ENCODE measurements around the gene OXSM.
A peak's percentile ranks its signal among the peaks of the same experiment; 100 is the strongest.

Gene OXSM

DNA sequence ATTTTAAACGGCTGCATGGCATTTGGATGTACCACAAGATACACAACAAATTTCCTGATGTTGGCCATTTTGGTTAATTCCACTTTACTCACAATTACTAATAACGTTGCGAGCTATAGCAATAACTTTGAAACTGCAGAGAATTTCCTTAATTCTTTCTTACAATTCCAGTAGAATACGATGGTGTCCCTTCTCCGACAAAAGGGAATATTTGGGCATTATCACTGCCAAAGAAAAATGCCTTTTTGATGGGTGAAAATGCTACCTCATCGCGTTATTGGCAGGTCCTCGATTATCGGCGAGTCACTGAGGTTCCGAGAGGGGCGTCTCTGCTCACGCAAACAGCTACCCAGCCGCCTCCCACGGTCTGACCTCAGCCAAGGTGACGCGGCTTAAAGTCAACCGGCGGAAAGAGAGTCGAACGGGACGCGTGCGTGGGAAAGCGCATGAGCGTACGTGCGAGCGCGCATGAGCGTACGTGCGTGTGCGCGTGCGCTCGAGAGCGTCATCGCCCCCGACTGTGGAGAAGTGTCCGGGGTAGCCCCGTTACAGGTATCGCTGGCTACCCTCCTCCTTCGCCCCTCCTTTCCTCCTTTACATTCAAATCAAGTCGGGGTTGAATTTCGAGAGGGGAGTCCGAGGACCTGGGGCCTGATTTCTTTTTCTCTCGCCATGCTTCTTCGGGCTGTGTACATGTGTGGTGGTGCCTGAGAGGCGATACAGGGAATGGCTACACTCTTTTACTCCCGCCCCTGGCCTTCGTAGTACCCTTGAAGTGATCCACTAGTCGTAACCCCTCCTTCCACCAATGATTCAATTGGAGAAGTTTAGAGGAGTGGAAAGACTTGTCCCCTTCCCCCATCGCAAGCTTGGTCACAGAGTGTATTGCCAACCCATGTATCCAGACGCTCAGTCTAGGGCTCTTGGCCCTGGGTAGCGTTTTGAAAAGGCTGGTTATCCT is at the start of gene OXSM:
OXSM (plus strand) TSS at position 495 of the 961 bp plus-strand sequence. CDS start 931 bp downstream, outside the sequence.
- DNase-seq (ENCODE audit: low spot score), result peak; percentile 90

DNA sequence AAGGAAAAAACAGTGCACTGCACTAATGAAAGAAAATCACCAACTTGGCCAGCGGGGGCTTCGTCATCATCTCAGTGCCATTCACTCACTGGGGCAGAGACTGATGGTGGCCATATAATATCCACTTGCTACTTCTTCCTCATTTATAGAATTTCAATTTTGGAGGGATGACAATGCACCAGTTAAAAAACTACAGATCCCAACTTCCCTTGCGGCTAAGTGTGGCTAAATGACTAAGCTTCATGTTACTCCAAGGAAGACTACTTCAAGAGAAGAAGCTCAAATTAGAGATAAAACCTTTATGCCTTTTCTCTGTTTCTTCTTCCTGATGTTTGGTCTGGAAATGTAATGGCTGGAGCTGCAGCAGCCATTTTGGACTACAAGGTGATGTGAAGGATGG is 45.4 kb upstream of the OXSM start:
- DNase-seq (ENCODE audit: low spot score), result no peak

DNA sequence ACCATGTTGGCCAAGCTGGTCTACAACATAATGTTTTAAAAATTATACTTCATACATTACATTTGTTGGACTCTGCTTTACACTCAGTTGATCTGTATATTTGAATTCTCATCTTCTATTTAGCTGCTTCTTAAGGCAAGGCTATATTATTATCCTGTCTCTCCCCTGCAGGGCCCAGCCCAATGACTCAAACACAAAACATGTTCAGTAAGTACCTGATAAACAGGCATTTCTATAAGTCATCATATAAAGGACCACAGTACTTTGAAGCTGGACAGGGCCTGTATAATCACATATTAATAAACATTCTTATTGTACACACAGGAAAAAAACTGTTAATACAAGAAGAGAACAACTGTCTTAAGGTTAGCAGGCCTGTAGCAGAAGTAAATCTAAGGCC is 42.9 kb upstream of the OXSM start:
- DNase-seq (ENCODE audit: low spot score), result no peak

DNA sequence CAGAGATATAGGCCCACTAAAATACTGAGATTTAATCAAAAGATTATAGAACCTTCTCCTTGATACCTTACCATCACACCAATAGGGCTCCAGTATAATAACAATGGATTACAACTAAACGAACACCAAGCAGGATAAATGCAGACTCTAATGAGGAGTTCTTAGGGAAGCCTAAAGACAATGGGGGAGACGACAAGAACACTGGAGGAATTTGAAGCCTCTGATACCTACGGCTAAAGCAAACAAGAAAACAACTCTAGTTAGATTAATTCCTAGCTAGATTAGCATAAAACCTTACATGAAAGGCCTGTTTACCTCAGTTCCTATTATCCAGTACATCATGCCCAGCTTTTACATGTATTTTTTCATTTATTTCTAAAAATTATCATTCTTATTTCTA is 41.7 kb upstream of the OXSM start:
- no peak for DNase-seq (ENCODE audit: low spot score)

DNA sequence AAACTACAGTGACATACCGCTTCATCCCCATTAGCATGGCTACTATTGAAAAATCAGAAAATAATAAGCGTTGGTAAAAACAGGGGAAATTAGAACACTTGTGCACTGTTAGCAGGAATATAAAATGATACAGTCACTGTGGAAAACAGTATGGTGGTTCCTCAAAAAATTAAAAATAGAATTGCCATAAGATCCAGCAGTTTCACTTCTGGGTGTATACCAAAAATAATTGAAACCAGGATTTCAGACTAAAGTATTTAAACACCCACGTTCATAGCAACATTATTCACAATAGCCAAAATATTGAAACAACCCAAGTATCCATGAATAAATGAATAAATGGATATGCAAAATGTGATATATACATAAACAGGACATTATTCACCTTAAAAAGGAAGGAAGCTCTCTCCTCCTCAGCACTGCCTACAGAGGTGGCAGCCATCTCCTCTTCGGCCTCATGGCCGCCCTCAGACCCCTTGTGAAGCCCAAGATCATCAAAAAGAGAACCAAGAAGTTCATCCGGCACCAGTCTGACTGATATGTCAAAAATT is 40.8 kb upstream of the OXSM start:
- DNase-seq (ENCODE audit: low spot score), result no peak

DNA sequence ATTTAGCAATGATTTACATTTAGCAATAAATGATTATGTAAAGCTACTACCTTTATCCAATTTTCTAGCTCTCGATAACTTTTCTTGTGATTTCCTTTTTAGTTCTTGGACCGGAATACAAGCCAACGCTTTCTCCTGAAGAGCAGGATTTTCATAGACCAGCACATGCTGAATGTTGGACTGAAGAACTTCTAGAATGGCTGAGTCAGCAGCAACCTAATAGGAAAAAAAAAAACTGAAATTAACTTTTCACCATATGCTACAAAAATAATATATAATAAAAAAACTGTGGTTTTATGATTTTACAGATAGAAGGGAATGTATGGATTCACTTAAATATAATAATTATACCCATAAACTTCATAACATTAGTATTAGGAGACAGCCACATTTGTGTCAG is 38.8 kb upstream of the OXSM start:
- DNase-seq (ENCODE audit: low spot score), result no peak

DNA sequence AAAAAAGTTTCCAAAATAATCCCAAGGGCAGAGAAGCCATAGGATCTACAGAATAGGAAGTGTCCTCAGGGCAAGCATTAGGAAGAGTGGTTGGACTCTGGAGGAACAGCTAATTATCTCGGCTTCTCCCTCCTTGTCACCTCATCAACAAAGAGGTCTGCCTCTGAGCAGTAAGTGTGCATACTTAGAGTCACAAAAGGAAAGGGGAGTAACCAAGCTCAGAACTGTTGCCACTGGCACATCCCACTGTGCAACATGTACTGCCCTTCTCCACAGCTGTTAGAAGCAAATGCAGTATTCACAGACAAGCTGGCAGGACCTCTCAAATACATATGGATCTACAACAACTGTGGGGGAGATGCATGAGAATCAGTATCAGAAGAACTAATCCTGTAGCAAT is 38.2 kb upstream of the OXSM start:
- no peak for DNase-seq (ENCODE audit: low spot score)

DNA sequence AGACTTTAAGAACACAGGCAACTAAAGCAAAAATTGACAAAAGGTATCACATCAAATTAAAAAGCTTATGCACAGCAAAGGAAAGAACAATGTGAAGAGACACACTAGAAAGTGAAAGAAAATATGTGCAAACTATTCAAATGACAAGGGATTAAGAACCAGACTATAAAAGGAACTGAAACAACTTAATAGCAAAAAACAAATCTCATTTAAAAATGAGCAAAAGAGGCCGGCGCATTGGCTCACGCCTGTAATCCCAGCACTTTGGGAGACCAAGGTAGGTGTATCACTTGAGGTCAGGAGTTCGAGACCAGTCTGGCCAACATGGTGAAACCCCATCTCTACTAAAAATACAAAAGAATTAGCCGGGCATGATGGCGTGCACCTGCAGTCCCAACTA is 21.0 kb upstream of the OXSM start:
- DNase-seq (ENCODE audit: low spot score), result no peak

DNA sequence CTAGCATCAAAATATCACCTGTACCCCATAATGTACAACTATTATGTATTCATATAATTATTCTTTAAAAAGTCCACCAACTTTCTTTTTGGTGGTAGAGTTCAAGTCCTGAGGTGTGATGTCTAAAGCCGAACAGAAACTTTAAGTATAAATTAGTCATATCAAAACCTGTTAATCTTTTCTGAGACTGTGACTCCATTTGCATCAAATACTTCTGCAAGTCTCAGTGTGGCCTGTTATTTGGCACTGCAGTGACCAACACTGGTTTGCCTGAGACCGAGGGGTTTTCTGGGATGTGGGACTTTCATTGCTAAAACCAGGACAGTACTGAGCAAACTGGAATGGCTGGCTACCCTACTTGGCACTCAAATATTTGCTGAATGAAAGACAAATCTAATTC is 14.0 kb upstream of the OXSM start:
- DNase-seq (ENCODE audit: low spot score), result no peak

DNA sequence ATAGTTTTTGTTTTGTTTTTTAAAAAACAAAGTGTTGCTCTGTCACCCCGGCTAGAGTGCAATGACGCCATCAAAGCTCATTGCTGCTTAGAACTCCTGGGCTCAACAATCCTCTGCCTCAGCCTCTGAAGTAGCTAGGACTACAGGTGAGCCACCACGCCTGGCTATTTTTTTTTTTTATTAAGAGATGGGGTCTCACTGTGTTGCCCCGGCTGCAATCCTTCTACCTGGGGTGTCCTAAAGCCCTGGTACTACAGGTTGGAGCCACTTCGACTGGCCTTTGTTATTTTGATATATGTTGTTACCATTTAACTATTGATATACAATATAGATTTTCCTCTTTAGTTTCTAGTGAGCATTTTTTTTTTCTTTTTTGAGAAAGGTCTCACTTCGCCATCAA is 9.3 kb upstream of the OXSM start:
- no peak for DNase-seq (ENCODE audit: low spot score)

DNA sequence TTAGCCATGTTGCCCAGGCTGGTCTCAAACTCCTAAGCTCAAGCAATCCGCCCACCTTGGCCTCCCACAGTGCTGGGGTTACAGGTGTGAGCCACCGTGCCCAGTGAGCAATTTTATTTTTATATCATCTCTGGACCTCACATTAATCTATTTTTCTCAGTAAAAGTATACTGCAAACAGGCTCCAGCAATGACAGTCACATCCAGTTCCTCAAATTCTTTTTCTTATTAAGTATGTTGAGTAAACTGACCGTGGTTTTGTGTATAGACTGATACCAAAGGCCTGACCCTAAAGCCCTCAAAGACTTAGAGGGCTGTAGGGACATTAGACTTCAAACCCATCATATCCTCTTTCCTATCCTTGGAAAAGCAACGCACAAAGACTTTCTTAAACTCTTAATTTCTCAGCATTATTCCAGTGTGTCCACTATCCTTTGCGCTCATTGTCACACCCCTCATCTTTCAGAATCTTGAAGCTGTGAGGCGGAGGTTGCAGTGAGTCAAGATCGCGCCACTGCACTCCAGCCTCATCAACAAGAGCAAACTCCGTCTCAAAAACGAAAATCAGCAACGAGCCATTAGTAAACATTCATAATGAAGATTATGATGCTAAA is 8.6 kb upstream of the OXSM start:
- DNase-seq (ENCODE audit: low spot score), result no peak

DNA sequence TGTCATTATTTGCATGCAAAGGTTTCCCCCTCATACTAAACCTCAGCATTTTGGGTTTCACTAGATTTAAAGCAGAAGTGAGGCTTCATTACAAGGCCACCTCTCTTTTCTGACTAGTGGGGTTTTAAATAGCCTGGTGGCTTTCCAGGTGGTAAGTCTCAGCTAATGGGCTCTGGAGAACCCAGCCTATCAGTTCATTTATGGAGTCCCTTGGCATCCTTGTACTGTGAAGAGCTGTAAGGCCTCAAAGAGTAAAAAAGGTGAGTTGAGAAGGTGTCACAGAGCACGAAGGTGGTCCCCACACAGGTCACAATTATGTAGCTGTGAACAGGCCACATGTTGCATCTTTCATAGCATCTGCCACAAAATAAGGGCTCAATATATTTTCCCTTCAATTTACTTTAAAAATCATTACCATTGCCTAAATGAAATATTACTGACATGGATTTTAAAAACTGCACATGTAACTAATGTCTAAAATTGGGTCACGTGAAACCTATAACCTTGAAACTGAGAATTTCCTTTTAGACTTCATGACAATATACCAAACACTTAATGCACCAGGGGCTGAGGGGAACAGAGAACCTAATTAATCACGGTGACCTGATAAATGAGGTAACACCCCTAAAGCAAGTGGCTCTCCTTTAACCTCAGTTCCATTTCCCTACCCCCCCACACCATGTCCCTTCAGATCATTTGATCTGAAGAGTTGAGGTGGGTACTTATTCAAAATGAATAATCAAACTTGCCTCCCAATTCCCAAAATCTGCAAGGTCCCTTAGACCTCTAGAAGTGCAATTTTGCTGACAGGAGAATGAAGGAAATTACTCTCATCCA is 7.9 kb upstream of the OXSM start:
- no peak for DNase-seq (ENCODE audit: low spot score)

DNA sequence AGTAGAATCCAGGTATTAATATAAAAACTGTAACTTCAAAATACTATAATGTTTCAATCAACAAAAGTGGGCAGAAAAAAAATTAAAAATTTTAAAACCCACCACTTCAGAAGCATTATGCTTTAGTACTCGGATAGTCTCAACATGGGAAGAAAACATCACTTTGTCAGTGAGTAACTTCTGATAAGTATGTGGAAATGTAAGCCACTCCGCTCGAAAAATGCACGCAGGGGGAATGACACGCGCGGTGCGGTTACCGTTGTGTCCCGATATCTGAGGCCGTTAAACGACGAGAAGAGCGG is 7.3 kb upstream of the OXSM start:
- DNase-seq (ENCODE audit: low spot score), result no peak

DNA sequence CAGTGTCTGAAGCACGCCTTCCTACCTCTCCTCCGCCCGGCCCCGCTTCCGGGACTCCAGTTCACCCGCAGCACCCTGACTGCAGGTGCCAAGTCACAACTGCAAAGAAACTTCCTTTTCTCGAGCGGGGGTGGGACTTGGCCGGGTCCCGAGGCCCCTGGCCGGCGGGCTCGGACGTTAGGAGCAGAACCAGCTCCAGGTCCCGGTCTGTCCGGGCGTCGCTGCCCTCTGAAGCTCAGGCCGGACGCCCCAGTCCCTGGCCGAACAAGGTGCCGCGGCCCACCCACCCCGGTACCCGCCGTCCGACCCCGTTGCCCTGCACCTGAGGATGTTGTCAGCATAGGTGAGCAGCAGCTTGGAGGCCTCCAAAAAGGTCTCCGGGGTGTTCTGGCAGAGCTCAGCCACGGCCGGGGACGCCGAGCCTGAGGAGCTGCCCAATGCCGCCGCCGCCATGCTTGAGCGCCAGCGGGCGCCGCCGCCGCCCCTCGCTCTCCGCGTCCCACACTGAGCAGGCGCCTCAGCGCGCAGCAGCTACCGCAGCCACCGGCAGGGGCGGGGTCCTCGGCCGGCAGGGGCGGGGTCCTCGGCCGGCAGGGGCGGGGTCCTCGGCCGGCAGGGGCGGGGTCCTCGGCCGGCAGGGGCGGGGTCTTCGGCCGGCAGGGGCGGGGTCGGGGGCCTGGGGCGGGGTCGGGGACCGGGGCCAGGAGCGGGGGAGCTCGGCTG is 6.8 kb upstream of the OXSM start, which contains the start of gene NGLY1:
NGLY1 (minus strand) TSS at position 506 of the 723 bp plus-strand sequence; CDS start at position 453, 53 bp downstream.
- DNase-seq (ENCODE audit: low spot score), result peak; percentile 85

DNA sequence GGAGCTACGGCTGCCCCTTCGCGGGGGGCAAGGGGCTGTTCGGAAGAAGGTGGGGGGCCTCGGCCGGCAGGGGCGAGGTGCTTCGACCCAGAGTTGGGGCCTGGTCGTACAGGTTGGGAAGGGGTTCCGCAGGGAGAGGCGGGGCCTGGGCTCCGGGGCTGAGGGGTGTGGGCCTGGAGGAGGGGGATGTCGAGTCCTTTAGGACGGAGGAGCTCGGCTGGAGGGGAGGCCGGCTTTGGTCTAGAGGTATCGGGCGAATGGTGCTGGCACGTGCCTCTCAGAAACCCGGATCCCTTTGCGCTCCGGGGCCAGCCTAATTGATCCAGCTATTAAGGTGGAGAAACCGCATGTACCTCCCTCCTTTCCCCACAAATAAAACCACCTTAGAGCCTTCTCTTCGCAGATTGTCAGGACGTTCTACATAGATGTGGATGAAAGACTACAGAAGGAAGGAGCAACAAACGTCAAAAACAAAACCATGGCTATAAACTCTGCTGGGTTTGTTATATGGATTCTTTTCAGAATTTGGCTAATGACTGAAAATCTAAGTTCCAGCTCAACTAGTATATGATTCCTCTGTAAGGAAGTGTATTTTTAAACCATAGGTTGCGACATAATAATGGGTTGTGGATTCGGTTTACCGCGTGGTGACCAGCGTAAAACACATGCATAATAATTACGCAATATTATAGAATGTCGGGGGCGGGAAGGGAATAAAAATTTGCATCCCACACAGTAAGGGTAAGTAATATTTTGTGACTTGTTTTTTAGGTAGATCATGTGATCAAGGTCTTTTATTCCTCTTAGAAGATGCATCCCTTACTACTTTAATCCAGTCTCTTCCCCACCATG is 6.0 kb upstream of the OXSM start:
- no peak for DNase-seq (ENCODE audit: low spot score)

DNA sequence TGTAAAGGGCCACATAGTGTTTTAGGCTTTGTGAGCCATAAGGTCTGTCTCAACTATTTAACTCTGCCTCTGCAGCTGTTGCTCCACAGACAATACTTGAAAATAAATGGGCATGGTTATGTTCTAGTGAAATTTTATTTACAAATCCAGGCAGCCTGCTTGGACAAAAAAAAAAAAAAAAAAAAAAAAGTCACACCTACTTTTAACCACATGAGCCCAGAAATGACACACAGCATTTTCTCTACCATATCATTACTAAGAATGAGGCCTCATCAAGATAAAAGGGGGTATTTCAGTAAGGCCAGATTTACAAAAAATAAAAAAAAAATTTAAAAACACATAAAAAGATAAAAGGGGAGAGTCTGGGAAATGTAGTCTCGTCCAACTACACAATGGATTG is 4.9 kb upstream of the OXSM start:
- DNase-seq (ENCODE audit: low spot score), result no peak

DNA sequence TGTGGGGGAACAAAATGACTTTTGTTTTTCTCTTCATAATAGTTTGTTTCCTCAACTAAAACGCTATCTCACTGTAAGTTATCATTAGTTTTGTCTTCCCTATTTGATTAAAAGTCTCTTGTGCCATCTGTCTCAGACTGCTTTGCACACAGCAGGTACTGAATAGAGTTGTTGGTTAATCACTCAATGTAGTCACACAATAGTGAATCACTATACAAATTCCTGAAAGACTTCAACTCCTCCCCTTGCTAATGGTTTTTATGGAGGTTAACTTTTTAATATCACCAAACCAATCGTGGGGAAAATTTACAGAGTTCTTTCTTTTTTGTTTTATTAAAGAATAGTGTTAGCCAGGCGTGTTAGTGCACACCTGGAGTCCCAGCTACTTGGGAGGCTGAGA is 4.1 kb upstream of the OXSM start:
- DNase-seq (ENCODE audit: low spot score), result no peak

DNA sequence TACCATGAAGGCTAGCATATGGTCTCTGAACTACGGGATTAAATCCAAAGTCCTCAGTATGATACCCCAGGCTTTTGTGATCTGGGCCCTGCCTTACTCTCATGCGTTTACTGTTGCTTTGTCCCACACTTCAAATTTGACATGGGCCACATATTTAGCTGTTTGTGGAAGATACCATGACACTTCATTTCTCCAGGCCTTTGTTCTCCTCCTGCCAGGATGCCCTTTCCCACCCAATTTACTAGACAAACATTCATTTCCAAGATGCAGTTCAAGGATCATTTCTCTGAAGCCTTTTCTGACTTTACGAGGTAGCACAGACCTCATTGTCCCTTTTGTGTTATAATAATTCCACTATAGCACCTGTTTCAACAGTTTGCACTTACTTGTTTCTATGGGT is 2.2 kb upstream of the OXSM start:
- no peak for DNase-seq (ENCODE audit: low spot score)

DNA sequence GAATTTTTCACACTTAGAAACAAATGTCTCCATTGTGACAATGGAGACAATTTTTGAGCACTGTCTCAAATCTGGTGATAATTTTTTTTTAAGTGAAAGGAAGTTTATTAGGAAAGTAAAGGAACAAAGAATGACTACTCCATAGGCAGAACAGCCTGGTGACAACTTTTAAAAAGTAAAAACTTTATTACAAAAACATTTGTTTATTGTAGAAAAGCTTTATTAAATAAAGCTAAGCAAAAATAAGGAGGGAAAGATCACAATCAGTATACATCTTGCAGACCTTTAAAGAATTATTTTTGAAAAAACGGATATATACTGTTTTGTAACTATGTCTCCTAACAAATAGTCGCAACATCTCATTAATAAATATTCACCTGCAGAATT is 688 bp upstream of the OXSM start:
- no peak for DNase-seq (ENCODE audit: low spot score)

DNA sequence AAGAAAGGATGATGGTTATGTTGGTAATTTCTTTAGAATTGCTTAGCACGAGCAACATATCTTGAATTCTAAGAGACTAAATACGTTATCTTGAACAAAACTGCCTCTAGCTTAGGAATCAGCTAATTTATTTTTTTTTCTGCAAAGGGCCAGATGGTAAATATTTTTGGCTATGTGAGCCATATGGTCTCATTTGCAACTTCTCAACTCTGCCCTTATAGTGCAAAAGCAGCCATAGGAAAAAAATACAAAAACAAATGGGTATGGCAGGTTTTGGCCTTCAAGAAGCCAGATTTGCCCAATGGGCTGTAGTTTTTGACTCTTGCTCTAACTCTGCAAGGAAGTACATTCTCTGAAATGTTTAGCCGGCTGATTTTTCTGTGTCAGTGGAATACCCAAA is 11.9 kb downstream of the OXSM start:
- DNase-seq (ENCODE audit: low spot score), result no peak

DNA sequence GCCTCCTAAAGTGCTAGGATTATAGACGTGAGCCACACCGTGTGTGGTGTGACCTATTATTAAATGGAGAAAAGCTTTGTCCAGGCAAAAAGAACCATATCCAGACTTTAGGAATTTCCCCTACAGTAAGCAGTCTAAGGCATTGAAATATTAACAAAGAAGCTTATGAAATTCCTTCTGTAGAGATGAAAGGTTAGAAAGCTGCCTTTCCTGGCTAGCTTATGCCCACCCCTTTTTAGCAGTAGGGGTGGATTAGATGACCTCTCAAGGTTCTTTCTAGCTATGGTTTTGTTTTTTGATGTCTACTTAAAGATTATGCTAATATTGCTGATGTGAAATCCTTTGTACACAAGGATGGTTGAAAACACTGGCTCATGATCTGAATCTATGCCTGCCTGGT is 13.9 kb downstream of the OXSM start:
- no peak for DNase-seq (ENCODE audit: low spot score)
